GM19193 (cell line): ENCODE data around the gene SYDE1.

Source experiments
- POLR2A ChIP-seq: IDR thresholded peaks from 4 replicates; pipeline ENCODE4 v1.6.1; 2011; ENCODE audit not compliant: insufficient read depth, insufficient read length; ENCODE audit errors: extremely low read depth

Gene SYDE1

DNA sequence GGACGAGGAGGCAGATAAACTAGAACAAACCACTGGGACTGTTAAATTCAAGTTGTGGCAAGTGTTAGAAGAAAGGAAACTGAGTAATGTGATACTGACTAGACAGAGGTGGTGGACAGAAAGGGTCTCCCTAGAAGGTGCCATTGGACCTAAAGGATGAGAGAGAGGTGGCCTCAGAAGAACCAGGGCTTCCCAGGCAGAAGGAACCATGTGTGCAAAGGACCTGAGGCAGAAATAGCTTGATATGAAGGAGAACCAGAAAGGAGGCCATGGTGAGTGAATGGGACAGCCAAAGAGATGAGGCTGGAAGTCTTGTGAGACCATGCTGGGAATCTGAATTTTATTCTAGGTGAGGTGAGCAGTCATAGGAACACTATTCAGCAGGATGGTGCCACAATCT is 2.8 kb upstream of the SYDE1 start:
- no peak for TF ChIP-seq POLR2A

DNA sequence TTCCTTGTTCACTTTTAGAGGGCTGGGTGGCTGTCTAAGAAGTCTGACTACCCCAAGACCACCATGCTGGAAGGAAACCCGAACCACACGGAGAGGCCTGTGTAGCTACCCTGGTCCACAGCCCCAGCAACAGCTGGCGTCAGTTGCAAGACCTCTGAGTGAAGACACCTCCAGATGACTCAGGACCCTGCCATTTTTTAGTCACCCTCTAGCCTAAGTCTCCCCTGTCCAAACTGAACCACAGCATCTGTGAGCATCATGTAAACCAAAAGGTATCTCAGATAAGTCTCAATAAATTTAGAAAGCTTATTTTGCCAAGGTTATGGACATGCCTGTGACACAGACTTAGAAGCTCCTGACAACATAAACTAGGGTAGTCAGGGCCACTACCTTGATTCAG is 2.2 kb upstream of the SYDE1 start:
- TF ChIP-seq POLR2A = no peak

DNA sequence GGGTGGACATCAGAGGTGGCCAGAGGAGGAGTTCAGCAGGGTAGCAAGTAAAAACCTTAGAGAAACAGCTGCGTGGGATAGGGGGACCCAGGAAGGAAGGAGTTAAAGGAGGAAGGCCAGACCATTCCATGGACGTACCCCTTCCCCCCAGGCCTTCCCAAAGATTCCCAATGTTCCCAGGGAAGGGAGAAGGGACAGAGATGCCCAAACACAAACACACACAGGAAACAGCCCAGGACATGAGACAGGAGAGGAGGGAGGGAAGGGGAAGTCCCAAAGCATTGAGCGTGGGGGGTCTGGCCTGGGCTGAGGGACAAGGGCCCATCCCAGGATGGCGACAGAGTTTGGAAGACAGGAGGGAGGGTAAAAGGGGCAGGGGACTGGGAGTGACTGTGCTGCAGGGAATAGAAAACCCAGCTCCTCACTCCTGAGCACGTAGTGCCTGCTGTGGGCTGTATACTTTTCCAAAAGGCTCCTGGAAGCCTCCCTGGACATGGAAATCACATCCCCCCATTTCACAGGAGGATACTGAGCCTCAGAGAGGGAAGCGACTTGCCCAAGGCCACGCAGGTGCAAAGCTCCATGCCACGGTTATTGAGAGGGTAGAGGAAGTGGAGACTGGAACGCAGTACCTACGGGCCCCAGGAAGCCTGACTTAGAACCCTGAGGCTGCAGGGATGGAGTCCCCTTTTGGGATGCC is 1.1 kb downstream of the SYDE1 start:
- TF ChIP-seq POLR2A = no peak

DNA sequence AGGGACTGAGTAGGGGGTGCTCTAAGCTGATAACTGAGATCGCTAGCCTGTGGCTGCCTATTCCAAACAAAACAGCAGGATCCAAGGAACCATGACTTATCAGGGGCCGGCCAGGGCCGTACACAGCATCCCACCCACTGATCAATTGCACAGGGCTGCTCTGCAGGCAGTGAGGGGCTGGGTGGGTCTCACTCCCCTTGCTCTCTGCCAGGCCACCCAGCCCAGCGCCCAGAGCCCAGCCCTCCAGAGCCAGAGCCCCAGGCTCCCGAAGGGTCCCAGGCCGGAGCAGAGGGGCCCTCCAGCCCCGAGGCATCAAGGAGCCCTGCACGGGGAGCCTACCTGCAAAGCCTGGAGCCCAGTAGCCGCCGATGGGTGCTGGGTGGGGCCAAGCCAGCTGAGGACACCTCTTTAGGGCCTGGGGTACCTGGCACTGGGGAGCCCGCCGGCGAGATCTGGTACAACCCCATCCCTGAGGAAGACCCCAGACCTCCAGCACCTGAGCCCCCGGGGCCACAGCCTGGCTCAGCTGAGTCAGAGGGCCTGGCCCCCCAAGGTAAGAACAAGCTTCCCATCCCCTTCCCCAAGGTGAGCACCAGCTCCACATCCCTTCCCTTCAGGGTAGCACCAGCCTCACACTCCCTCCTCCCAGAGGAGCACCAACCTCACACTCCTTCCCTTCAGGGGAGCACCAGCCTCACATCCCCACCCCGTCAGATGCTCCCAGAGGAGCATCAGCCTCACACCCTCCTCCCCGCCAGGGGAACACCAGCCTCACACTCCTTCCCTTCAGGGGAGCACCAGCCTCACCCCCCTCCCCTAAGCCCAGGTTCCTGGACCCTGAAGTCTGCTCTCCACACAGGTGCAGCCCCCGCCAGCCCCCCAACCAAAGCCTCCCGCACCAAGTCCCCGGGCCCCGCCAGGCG is 1.9 kb downstream of the SYDE1 start:
- no peak for TF ChIP-seq POLR2A

DNA sequence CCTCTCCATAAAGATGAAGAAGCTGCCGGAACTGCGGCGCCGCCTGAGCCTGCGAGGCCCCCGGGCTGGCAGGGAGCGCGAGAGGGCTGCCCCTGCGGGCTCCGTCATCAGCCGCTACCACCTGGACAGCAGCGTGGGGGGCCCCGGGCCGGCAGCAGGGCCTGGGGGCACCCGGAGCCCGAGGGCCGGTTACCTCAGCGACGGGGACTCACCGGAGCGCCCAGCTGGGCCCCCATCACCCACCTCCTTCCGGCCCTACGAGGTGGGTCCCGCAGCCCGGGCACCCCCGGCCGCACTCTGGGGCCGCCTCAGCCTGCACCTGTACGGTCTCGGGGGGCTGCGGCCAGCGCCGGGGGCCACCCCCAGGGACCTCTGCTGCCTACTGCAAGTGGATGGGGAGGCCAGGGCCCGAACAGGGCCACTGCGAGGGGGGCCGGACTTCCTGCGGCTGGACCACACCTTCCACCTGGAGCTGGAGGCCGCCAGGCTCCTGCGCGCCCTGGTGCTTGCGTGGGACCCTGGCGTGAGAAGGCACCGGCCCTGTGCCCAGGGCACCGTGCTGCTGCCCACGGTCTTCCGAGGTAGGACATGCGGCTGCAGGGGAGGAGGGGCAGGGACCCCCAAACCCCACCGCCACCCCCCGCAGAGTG is 2.7 kb downstream of the SYDE1 start:
- TF ChIP-seq POLR2A = no peak

DNA sequence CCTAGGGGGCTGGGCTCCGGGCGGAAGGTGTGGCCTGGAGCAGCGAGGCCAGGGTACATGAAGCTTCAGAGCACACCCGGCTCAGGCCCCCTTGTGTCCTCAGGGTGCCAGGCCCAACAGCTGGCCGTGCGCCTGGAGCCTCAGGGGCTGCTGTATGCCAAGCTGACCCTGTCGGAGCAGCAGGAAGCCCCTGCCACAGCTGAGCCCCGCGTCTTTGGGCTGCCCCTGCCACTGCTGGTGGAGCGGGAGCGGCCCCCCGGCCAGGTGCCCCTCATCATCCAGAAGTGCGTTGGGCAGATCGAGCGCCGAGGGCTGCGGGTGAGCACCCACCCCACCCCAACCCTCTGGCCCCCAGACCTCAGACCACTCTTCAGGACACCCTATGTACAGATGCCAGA is 3.2 kb downstream of the SYDE1 start:
- no peak for TF ChIP-seq POLR2A

DNA sequence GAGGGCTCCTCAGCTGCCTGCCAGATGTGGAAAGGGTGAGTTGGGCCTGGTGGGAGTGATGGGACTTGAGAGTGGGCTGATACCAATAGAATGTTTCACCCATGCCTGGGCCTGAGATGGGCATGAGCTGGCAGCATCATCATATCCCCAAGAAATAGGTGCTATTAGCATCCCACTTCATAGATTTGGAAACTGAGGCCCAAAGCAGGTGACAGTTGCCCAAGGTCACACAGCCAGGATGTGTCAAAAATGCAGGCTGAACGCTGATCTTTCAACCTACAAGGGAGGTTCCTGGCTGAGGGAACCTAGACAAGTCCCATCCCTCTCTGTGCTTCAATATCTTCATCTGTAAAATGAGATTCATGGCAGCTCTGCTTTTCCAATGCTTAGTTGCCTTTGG is 4.6 kb downstream of the SYDE1 start:
- TF ChIP-seq POLR2A = no peak

DNA sequence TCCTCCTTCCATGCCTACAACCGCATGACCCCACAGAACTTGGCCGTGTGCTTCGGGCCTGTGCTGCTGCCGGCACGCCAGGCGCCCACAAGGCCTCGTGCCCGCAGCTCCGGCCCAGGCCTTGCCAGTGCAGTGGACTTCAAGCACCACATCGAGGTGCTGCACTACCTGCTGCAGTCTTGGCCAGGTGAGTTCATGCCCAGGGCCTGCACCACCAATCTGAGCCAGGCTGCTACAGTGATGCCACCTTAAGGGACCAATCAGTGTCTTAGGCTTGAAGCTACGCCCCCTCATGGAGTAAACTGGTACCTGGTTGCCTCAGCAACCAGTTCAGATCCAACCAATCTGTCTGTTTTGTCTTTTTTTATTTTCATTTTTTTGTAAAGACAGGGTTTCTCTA is 5.2 kb downstream of the SYDE1 start:
- TF ChIP-seq POLR2A = no peak

DNA sequence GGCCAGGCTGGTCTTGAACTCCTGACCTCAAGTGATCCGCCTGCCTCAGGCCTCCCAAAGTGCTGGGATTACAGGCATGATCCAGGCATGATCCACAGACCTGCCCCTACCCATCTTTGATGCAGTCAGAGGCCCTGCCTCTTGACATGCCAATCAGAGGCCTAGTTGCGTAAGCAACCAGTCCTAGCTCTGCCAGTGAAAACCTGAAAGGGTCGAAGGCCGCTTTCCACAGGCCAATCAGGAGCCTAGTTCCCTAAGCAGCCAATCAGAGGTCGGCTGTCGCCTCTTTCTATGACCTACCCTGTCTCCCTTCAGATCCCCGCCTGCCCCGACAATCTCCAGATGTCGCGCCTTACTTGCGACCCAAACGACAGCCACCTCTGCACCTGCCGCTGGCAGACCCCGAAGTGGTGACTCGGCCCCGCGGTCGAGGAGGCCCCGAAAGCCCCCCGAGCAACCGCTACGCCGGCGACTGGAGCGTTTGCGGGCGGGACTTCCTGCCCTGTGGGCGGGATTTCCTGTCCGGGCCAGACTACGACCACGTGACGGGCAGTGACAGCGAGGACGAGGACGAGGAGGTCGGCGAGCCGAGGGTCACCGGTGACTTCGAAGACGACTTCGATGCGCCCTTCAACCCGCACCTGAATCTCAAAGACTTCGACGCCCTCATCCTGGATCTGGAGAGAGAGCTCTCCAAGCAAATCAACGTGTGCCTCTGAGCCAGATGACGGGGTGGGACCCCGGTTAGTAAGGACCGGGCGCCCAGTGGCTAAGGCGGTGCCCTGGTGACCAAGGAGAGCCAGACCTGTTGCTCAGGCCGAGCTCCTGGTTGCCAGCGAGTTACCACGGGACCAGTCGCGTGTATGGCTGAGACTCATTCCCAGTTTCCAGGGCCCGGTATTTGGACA is 6.3 kb downstream of the SYDE1 start:
- no peak for TF ChIP-seq POLR2A

DNA sequence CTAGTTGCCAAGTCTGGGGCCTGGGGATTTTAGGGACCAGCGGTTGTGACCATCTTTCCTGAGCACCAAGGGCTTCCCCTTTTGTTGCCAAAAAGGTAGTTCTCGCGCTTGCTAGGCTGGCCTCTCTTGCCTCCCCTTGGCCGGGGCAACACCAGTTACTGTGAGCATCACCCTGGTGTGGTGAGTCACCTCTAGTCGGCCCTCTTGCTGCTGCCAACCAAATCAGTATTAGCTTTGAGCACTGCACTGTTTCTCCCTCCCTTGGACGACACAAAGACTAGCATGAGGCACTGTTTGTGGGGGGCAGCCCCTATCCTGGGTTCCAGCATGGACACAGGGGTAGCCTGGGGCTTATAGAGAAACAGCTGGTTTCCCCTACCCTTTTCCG is 6.9 kb downstream of the SYDE1 start:
- TF ChIP-seq POLR2A = no peak

DNA sequence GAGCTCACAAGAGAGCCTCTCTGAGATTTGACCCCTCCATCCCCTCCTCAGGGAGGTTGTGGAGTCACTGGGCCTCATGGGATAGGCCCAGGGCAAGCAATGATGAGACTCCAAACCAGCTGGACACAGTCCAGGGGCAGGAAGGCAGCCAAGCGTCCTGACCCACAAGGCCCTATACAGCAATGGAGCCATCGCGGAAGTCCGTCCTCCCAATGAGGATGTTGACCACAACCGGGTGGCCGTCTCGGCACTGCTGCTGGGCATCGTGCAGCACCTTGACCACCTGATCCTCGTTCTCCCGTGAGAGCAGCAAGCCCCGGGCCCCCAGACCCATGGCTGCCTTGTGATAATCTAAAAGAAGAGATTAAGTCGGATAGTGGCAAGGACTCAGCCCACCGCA is 7.9 kb downstream of the SYDE1 start:
- no peak for TF ChIP-seq POLR2A

DNA sequence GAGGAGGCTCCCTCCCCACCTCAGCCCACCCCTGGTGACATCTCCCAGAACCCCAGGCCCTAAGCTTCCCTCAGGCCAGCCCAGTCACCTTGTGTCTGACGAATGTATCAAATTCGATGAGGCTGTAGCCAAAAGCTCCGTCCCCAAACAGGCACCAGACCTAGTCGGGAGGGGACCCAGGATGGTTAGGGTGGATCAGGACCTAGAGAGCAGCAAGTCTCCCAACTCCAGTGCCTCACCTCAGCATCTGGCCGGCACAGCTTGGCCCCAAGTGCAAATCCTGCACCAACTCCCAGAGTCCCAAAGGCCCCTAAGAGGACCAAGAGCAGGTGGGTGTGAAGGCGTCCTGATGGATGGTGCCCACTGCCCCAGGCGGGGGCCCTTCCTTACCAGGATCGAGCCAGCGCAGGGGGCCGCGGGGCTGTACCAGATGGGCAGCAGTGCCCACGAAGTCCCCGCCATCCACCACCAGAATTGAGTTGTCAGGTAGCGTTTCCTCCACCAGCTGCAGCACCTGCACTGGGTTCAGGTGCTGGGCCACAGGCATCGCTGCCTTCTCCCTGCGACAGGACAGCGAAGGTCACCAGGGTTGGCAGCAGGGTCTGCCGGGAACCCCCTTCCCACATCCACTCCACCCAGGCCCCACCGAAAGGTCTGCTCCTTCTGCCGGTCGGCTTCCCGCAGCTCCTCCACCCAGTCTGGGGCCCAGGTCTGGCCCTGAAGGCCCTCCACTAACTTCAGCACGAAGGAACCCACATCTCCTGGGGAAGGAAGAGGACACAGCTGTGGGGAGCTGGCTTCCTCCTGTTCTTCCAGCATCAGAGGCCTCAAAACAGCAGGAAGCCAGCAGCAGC is 8.8 kb downstream of the SYDE1 start:
- no peak for TF ChIP-seq POLR2A

DNA sequence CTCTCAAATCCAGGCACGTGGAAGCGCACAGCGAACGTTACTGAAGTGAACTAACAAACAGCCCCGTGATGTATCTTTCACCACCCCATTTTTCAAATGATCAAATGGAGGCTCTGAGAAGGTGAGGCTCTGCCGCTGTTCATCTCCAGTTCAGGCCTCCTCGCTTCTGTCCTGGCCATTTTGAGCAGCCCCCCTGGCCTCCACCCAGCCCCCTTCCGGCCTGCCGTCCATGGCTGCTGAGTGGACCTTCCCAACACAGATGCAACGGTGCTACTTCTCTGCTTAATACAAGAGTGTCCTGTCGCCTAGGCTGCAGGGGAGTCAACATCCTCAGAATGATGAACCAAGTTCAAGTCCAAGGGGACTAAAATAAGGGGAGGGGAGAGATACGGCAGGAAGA is 9.7 kb downstream of the SYDE1 start:
- no peak for TF ChIP-seq POLR2A

DNA sequence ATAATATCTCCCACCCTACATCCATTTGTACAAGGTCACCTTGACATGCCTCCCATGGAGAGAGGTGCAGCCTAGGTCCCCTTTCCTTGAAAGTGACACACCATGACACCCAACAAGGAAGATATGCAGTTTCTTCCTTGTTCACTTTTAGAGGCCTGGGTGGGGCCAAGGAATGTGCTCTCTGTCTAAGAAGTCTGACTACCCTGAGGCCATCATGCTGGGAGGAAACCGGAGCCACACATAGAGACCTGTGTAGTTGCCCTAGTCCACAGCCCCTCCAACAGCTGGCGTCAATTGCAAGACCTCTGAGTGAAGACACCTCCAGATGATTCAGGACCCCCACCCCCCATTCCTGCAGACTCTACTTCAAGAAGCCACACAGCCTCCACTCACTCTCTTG is 11.0 kb downstream of the SYDE1 start:
- TF ChIP-seq POLR2A = no peak
